T-helper 9 cell (primary cell): ENCODE results near the gene GLIPR1L2.
"Not testable (repeated sequence)": the region's sequence is repeated elsewhere in the genome, so short reads cannot be mapped to it uniquely, and the experiment has no call there.

Source experiments
- DNase-seq: peaks from one replicate; pipeline ENCODE4 v3.0.0-alpha.2; 2020

Gene GLIPR1L2

DNA sequence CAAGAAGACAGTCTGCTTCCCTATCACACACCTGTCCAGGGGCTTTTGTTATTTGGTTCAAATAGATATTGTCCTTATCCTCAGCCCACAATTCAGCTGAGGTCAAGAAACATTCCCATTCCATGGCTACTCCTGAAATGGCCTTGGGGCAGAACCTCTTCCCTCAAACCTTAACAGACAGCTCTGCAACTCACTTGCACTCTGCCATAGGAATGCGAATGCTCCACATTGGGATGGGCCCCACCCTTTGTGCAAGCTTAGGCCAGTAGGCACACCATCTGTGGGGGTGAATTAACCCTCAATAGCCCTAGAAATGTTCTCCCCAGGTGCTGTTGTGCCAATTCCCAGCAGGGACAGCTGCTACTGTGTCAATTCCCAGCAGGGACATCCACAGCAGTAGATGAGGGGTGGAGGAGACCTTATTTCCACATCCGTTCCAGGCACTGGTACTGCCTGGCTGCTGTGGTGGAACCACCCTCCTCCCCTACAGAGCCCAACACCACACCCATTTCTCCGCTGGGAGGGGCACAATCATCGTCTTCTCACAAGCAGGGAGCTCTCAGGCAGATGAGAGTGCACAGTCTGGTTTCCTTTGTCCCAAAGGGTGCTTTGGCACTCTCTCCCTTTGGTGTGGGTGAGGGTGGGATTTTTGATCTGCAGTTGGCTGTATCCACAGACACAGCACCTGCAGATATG lies 47.3 kb downstream of the GLIPR1L2 start:
- DNase-seq, result peak; percentile 7

DNA sequence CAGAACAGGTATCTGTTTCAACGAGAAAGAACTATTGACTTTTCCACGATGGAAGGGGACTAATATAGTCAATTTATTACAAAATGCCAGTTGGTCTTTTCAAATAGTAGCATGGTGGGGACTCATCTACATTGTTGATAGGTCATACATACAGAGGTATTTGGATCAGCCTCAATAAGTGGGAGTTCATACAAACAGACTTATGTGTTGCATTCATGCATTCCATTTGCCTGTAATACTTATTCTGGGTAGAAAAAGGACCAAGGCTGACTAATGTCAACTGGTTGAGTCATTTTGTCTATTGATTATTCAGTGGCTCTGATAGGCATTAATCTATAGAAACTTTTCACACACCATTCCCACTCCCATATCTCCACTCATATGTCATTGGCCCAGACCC lies 48.2 kb downstream of the GLIPR1L2 start:
- DNase-seq, result no peak

DNA sequence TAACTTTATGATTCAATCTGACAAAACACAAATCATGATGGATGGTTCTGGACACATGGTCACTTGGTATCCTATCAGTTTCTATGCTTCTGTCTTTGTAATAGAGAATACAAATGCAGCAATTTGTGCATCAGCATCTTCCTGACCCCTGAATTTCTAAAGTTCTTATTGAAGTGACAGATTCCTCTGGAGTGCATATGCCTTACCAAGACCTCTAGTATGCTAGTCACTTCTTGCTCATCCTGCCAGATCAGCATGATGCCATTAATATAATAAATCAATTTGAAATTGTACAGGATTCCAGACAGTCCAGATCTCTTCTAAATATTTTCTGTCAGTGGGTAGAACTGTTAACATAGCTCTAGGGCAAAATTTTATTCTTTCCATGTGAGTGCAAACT lies 49.0 kb downstream of the GLIPR1L2 start:
- no peak for DNase-seq

DNA sequence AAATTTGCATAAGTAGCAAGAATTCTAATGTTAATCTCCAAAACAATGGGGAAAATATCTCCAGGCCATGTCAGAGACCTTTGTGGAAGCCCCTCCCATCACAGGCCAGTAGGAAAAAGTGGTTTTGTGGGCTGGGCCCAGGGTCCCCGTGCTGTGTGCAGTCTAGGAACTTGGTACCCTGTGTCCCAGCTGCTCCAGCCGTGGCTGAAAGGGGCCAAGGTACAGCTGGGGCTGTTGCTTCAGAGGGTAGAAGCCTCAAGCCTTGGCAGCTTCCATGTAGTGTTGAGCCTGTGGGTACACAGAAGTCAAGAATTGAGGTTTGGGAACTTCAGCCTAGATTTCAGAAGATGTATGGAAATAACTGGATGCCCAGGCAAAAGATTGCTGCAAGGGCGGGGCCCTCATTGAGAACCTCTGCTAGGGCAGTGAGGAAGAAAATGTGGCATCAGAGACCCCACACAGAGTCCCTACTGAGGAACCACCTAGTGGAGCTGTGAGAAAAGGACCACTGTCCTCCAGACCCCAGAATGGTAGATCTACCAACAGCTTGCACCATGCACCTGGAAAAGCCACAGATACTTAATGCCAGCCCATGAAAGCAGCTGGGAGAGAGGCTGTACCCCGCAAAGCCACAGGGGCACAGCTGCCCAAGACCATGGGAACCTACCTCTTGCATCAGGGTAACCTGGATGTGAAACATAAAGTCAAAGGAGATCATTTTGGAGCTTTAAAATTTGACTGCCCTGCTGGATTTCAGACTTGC lies 51.0 kb downstream of the GLIPR1L2 start:
- not testable (repeated sequence) for DNase-seq

DNA sequence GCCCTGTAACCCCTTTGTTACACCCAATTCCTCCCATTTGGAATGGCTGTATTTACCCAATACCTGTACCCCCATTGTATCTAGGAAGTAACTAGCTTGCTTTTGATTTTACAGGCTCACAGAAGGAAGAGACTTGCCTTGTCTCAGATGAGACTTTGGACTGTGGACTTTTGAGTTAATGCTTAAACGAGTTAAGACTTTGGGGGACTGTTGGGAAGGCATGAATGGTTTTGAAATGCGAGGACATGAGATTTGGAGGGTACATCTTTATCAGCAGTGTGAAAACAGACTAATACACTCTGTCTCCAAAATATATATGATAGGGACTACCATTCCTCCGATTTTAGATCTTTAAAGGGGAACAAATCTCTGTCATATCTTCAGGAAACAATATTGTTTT lies 51.6 kb downstream of the GLIPR1L2 start:
- DNase-seq, result not testable (repeated sequence)

DNA sequence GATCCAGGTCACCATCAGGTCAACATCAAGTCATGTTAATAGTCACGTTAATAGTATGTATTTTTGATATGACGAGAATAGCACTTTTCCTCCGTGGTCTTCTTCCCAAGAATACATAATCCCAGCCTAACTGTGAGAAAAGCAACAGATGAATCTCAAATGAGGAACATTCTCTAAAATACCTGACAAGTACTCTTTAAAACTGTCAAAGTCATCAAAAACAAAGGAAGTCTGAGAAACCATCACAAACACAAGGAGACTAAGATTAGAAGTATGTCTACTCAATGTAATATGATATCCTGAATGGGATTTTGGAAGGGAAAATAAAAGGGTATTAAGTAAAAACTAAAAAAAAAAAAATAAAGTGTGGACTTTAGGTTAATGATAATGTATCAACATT lies 52.8 kb downstream of the GLIPR1L2 start:
- DNase-seq, result no peak

DNA sequence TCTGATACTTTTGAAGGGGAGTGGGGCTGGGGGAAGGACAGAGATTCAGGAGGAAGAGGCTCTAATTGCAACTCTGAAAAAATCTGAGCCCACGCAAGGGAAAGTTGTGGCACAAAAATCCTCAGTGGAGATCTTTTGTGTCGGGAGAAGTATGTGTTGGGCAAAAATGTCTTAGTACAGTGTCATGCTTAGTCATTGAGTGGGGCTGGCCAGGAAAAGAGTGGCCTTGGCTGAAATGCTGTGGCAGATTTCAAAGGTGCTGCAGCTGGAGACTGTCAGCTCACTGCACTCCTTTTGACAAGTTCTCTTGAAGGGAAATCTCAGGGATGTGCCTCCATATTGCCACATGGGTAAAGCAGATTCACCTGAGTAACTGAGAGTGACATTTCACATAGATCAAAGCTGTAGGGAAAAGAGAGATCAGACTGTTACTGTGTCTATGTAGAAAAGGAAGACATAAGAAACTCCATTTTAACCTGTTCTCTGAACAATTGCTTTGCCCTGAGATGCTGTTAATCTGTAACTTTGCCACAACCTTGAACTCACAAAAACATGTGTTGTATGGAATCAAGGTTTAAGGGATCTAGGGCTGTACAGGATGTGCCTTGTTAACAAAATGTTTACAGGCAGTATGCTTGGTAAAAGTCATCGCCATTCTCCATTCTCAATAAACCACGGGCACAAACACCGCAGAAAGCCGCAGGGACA lies 53.7 kb downstream of the GLIPR1L2 start:
- DNase-seq, result no peak

DNA sequence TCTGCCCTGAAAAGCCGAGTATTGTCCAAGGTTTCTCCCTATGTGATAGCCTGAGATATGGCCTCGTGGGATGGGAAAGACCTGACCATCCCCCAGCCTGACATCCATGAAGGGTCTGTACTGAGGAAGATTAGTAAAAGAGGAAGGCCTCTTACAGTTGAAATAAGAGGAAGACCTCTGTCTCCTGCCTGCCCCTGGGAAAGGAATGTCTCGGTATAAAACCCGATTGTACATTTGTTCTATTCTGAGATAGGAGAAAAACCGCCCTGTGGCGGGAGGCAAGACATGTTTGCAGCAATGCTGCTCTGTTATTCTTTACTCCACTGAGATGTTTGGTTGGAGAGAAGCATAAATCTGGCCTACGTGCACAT lies 54.2 kb downstream of the GLIPR1L2 start:
- not testable (repeated sequence) for DNase-seq

DNA sequence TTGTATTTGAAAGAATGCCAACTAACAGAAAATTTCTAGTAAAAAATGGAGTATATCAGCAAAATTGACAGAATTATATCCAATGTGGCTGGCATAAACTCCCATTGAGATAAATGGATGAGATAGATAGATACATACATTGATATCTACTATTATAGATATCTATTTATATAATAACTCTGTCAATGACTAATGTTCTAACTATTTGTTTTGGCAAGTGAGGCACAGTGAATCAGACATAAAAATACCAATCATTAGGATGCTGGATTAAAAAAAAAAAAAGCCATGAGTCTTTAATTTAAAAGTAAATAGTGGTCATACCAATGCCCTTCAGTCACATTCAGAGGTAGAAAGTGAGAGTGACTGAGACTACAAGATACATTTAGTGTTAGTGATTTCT lies 56.0 kb downstream of the GLIPR1L2 start:
- no peak for DNase-seq

DNA sequence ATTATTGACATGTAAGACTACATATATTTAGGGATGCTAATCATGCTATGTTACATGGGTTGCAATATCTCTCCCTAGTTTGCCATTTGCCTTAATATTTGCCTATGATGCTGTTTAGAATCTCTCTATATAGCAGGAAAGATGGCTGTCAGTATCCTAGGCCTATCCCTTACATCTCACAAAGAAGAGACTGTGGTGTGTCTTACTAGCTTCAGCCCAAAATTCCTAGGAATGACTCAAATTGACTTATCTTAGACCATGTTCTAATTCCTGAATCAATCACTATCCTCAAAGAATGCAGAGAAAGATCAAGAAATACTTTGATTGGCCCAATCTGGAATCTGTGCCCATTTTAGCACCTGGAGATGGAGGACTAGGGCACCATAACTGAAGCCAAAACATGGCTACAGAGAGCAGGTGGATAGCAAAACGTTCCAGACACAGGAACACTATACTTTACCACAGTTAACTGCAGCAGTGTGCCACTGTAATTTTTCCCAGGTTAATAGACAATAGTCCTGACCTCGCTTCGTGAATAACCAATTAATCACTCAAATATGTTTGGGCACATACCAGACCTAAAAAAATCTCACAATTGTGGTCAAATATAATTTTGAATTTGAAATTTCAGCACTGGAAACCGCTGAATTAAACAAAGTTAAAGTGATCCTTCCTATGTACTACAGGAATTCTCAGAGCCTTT lies 57.0 kb downstream of the GLIPR1L2 start:
- no peak for DNase-seq

DNA sequence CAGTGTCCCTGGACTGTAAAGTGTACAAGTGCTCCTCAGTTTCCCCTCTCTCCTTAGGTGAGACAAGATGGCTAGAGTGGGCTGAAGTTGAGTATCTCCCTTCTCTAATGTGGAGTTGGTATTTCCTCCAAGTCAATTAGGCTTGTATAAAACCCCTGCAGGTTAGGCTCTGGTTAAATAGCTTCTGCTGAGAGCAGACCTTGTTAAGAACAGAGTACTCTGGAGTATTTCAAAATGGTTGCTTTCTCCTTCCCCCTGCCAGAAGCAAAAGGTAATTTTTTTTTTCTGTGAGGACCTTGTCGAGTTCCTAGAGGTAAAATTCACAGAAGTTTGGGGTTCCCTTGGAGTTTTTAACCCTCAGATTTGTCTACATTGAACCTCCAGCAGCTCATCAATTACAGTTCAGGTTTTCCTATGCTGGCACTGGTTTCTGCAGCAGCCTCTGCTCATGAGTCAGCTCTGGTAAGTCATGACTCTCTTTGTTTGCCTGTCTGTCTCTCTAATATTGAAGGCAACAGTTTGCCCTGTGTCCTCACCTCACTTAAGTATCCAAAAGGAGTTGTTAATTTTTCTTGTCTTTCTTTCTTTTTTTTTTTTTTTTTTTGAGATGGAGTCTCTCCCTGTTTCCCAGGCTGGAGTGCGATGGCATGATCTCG lies 61.9 kb downstream of the GLIPR1L2 start:
- DNase-seq, result no peak

DNA sequence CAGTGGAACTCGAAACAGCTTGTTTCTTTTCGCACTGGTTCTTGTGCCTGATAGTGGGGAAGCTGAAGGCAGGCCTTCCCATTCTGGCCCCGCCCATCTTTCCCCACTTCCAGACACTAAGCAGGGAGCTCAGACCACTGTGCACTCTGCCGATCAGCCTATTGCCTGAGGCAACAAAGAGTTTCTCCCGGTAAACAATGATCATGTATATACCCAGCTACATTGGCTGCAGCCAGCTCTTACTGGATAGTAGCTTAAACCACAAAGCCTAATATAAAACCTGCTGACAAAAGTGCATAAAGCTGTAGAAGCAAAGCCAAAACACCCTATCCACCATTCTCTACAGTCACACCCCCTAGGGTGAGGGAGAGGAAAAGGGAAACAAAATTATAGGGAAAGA lies 65.0 kb downstream of the GLIPR1L2 start:
- DNase-seq, result no peak

DNA sequence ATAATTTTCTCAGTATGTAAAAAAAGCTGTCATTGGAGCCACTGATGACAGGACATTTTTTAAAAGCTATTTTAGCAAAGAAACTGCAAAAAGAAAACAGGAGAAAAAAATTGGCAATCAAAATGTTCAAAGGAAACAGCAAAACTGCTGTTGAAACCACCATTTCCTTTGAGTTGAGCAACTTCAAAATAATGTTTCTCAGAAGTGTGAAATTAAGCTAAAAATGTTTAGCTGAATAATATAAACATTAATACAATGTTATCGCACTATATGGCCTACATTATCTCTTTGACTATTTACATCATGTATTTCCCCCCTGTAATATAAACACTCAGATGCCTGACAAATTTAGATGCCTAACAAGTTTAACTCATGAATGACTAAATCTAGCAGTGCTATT lies 66.3 kb downstream of the GLIPR1L2 start:
- no peak for DNase-seq

DNA sequence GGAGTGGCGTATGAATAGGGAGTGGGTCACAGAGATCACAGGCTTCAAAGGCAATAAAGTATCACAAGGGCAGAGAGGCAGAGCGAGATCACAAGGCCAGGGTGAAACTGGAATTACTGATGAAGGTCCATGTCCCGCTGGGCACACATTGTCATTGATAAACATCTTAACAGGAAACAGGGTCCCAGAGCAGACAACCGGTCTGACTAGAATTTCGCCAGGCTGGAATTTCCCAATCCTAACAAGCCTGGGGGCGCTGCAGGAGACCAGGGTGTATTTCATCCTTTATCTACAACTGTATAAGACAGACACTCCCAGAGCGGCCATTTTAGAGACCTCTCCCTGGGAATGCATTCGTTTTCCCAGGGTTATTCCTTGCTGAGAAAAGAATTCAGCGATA lies 67.0 kb downstream of the GLIPR1L2 start:
- not testable (repeated sequence) for DNase-seq

DNA sequence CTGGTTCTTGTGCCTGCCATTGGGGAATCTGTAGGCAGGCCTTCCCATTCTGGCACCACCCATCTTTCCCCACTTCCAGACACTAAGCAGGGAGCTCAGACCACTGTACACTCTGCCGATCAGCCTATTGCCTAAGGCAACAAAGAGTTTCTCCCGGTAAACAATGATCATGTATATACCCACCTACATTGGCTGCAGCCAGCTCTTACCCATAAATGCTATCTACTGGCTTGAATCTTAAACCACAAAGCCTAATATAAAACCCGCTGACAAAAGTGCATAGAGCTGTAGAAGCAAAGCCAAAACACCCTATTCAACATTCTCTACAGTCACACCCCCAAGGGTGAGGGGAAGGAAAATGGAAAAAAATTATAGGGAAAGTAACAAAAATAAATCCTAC lies 68.9 kb downstream of the GLIPR1L2 start:
- no peak for DNase-seq

DNA sequence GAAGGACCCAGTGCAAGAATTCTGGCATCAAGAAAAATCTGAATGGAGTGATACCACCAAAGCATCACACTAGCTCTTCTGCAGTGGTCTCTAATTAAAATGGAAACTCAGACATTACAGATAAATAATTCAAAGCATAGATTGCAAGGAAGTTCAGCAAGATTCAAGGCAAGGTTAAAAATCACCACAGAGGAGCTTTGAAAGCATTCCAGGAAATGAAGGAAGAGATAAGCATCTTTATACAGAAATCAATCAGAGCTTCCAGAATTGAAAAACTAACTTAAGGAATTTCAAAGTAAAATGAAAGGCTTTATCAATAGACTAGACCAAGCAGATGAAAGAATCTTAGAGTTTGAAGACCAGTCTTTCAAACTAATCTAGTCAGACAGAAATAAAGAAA lies 69.3 kb downstream of the GLIPR1L2 start:
- no peak for DNase-seq

DNA sequence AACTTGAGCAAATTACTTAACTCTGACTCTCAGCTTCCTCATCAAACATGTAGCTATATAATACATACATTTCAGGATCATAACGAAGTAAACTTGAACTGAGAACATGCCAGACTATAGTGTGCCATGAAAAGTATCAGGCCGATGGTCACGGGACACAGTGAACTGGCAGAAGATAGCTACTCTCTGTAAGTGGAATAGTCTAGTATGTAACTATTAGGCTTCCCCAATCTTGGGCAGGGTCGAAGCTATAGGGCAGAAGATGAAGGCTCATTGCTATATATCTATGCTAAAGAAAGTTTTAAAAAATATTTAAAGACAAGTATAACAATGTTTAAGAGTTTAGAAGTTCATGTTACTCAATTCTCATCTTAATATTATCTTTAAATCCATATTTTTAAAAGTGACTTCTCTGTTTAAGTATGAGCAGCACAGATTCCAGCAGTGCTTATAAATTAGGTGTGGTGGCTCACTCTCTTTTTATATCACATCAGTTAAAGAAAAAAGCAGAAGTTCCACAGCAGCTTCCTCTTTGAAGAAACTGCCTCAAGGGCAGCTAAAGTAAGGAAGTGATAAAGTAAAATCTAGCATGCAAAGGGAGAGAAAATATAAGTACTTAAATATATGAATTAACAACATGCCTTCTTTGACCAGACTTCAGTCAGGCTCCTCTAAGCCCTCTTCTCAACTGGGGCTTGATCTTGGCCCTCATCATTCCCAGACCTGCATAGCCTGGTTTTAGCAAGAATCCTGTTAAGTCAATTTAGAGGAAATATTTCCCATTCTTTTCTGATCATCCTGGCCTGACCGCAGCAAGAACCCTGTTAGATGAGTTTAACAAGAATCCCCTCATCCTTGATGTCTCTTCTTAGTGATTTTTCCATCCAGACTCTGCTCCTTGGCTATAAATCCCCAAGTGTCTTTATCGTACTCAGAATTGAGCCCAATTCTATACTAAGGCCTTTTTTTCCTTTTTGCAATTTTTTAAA lies 81.3 kb downstream of the GLIPR1L2 start:
- no peak for DNase-seq

DNA sequence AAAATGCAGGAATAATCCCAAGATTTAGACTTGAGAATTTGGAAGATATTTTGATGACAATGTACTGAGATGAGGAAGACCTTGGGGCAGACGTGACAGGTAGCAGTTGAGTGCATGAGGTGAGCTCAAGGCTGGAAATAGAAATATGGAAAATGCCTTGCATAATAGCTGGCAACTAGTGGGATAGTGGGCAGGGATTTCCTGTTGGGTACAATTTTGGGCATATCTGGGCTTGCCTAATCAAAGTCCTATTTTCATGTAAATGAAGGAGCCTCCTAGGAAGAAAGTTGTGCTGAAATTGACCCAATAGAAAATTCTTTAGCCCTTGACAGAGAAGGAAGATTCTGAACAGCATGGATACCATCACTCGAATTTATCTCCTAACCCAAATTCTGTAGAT lies 83.2 kb downstream of the GLIPR1L2 start:
- no peak for DNase-seq

DNA sequence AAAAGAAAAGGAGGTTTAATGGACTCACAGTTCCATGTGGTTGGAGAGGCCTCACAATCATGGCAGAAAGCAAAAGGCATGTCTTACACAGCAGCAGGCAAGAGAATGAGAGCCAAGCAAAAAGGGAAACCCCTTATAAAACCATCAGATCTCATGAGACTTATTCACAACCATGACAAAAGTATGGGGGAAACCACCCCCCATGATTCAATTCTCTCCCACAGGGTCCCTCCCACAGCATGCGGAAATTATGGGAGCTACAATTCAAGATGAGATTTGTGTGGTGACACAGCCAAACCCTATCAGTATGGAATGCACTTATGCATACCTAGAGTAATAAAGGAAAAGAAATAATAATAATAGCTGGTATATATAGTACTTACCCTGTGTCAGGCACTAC lies 85.2 kb downstream of the GLIPR1L2 start:
- no peak for DNase-seq

DNA sequence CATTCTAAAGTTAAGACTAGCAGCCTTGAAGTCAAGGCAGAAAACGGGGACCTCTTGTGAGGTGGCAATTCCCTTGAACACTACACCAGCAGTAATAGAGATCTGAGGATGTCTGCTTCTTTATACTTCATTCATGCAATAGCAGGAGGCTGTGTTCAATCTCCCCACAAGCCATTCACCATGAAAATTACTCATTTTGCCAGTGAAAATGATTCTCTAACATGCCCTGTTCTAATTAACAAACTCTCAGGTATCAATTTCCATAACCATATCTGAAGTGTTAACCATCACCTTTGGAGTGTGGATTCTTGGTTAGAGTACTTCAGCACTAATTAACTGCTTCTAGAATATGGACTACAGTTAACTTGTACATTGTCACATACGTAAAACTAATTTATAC lies 86.2 kb downstream of the GLIPR1L2 start:
- no peak for DNase-seq

DNA sequence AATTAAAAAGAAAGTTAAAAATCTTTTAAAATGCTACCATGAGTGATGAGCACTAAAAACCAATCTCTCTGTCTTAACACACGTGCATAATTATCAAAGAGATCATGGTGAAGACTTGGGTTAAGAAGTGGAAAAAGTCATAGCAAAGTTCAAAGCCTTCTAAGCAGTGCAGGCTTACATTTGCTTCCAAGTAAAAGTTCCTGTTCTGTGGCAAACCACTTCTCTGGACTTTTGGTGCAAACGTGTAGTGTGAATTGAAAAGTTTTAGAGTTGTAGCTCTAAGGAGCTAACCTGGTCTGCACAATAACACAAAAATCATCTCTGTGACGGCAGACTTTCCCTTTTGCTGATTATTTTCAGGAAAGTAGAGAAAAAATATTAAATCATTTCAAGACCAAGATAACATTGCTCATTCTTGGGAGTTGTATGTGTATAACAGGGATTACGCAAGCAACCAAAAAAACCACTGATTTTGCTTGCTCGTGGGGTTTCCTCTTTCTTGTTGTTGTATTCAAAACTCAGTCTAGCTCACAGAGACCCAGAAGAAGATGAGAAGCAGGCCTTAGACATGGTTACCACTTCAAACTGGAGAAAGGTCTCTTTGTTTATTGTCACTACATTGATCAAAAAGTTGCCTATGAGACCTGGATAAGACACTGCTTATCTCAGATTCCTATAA lies 87.4 kb downstream of the GLIPR1L2 start:
- DNase-seq, result no peak
